SK-N-MC (cell line): ENCODE measurements around the gene TBXA2R.

ENCODE experiments used
- EZH2 ChIP-seq: fragments of 200-600 bp; sonication (generic); IDR thresholded peaks from one replicate; pipeline ENCODE4 v1.6.1; 2017; ENCODE audit warnings: antibody characterized with exemption
- FOXP2 ChIP-seq: optimal IDR thresholded peaks from 2 replicates; pipeline ENCODE3; 2011; ENCODE audit warnings: mild to moderate bottlenecking, moderate library complexity; ENCODE audit not compliant: insufficient read depth; ENCODE audit errors: extremely low read length, control extremely low read depth
- POLR2AphosphoS5 ChIP-seq: IDR thresholded peaks from 2 replicates; pipeline ENCODE4 v1.6.1; 2012; ENCODE audit warnings: mild to moderate bottlenecking, low read depth, low read length, borderline replicate concordance

GRCh38 chr19:3586127-3586626, 20.5 kb downstream of the TBXA2R start:
- TF ChIP-seq POLR2AphosphoS5 = no peak
- TF ChIP-seq EZH2 = no peak
- TF ChIP-seq FOXP2 = no peak
